ENCODE measurements around the gene TFAP2A. TPM values are rescaled to one million over a fixed set of nuclear protein-coding genes. Genes with fewer than 3 reads are reported as not detected.

Gene TFAP2A
- total and polyA plus RNA-seq, 9 donors, result 0.10 to 0.67 (median 0.15) TPM; not detected in 1

DNA sequence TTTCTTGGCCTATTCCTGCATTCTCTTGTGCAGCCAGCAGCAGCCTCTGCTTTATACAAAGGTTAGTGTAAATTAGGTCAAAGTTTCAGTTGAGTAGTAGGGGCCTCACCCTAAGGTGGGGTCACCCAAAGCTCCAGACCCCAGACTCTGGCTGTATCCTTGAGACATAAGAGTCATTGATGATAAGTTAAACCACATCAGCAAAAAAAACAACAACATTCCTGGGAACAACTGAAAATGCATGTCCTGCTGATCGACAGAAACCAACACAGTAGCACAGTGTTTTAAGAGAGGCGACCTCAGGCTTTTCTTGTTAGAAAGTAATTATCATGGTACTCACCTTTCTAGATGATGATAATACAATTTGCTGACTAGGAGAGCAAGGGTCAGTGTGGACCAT lies 52.6 kb downstream of the TFAP2A start:
- Histone ChIP-seq H3K27me3 (no peaks in the 10 kb centered on the region), H3K36me3 (no peaks in the 10 kb centered on the region), H3K4me3 (no peak overlapping the region), H3K9me3 (no peaks in the 10 kb centered on the region), H3K27ac (no peak overlapping the region), H3K4me1 (ENCODE audit: insufficient read depth) (no peaks in the 10 kb centered on the region)
- 61 to 72% (median 62%) methylated on average over 2 of the region's 2 CpGs for WGBS, 3 donors
- no peak for TF ChIP-seq EP300 (IDR thresholded peaks at IDR 0.05)
- TF ChIP-seq POLR2A (IDR thresholded peaks at IDR 0.05), result no peak
- intact Hi-C loops (cut with DNase I), result no loop called here
- no peak for DNase-seq

DNA sequence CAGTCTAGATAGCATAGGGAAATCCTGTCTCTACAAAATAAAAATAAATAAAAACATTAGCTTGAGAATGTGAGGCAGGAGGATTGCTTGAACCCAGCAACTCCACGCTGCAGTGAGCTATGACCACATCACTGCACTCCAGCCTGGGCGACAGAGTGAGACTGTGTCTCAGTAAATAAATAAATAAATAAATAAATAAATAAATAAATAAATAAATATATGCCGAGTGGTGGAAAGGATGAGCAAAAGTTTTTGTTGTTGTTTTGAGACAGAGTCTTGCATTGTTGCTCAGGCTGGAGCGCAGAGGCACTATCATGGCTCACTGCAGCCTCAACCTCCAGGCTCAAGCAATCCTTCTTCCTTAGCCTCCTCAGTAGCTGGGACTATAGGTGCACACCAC lies 53.4 kb downstream of the TFAP2A start:
- DNase-seq, result no peak
- no peak overlapping the region for H3K27ac ChIP-seq
- no peaks in the 10 kb centered on the region for H3K9me3 ChIP-seq
- no peaks in the 10 kb centered on the region for H3K36me3 ChIP-seq
- no peaks in the 10 kb centered on the region for H3K4me1 ChIP-seq (ENCODE audit: insufficient read depth)
- intact Hi-C loops (cut with DNase I), result no loop called here
- 60 to 88% (median 83%) methylated on average over 4 of the region's 4 CpGs for WGBS, 3 donors
- H3K4me3 ChIP-seq, result no peak overlapping the region
- TF ChIP-seq EP300 (IDR thresholded peaks at IDR 0.05), result no peak
- TF ChIP-seq, protein P1, sequence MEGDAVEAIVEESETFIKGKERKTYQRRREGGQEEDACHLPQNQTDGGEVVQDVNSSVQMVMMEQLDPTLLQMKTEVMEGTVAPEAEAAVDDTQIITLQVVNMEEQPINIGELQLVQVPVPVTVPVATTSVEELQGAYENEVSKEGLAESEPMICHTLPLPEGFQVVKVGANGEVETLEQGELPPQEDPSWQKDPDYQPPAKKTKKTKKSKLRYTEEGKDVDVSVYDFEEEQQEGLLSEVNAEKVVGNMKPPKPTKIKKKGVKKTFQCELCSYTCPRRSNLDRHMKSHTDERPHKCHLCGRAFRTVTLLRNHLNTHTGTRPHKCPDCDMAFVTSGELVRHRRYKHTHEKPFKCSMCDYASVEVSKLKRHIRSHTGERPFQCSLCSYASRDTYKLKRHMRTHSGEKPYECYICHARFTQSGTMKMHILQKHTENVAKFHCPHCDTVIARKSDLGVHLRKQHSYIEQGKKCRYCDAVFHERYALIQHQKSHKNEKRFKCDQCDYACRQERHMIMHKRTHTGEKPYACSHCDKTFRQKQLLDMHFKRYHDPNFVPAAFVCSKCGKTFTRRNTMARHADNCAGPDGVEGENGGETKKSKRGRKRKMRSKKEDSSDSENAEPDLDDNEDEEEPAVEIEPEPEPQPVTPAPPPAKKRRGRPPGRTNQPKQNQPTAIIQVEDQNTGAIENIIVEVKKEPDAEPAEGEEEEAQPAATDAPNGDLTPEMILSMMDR (IDR thresholded peaks at IDR 0.05), result no peak
- TF ChIP-seq POLR2A (IDR thresholded peaks at IDR 0.05), result no peak
- no peaks in the 10 kb centered on the region for H3K27me3 ChIP-seq

DNA sequence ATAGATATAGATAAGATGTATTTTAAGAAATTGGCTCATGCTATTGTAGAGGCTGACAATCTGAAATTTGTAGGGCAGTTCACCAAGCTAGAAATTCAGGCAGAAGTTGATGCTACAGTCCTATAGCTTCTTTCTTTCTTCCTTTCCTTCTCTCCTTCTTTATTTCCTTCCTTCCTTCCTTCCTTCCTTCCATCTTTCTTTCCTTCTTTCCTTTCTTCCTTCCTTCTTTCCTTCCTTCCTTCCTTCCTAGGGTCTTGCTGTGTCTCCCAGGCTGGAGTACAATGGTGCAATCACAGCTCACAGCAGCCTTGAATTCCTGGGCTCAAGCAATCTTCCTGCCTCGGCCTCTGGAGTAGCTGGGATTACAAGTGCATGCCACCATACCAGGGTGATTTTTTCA lies 55.3 kb downstream of the TFAP2A start:
- H3K27ac ChIP-seq, result no peak overlapping the region
- DNase-seq, result no peak
- WGBS, 3 donors, result 54 to 76% (median 67%) methylated on average over 1 of the region's 1 CpG
- no peaks in the 10 kb centered on the region for H3K9me3 ChIP-seq
- intact Hi-C loops (cut with DNase I), result no loop called here
- no peaks in the 10 kb centered on the region for H3K4me1 ChIP-seq (ENCODE audit: insufficient read depth)
- TF ChIP-seq POLR2A (IDR thresholded peaks at IDR 0.05), result no peak
- TF ChIP-seq EP300 (IDR thresholded peaks at IDR 0.05), result no peak
- TF ChIP-seq, protein P1 (IDR thresholded peaks at IDR 0.05), result no peak
- no peaks in the 10 kb centered on the region for H3K27me3 ChIP-seq
- H3K4me3 ChIP-seq, result no peak overlapping the region
- no peaks in the 10 kb centered on the region for H3K36me3 ChIP-seq

DNA sequence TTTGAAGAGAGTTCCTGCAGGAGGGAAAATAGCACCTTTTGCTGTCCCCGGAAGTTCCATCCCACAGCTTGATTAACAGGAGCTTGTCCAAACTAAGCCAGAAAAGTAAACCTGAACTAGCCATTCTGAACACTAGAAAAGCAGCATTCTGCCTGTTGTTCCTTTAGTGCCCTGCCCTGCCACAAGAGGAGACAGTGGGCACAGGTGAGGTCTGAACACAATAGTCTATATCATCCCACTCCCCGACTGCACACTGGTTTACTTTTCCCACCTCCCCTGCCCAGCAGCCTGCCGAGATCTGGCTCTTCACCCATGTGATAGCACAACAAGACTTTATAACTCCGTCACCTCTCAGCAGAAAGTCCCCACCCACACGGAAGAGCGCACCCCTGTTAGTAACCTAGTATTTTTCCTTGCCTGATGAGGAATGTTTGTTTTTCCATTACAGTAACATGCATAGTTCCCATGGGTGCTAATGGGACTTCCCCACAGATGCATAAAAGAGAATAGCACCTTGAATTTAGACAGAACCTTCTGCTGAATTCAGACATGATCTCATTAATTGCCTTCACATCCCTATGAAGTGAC lies 59.7 kb downstream of the TFAP2A start:
- intact Hi-C loops (cut with DNase I), result no loop called here
- DNase-seq, result no peak
- WGBS, 3 donors, result 50 to 67% (median 54%) methylated on average over 6 of the region's 6 CpGs
- TF ChIP-seq POLR2A (IDR thresholded peaks at IDR 0.05) (no peak), EP300 (IDR thresholded peaks at IDR 0.05) (no peak)
- TF ChIP-seq, protein P1 (IDR thresholded peaks at IDR 0.05), result no peak
- H3K36me3 ChIP-seq, result no peaks in the 10 kb centered on the region
- no peak overlapping the region for H3K27ac ChIP-seq
- no peaks in the 10 kb centered on the region for H3K9me3 ChIP-seq
- H3K4me3 ChIP-seq, result no peak overlapping the region
- no peaks in the 10 kb centered on the region for H3K4me1 ChIP-seq (ENCODE audit: insufficient read depth)
- H3K27me3 ChIP-seq, result no peaks in the 10 kb centered on the region

DNA sequence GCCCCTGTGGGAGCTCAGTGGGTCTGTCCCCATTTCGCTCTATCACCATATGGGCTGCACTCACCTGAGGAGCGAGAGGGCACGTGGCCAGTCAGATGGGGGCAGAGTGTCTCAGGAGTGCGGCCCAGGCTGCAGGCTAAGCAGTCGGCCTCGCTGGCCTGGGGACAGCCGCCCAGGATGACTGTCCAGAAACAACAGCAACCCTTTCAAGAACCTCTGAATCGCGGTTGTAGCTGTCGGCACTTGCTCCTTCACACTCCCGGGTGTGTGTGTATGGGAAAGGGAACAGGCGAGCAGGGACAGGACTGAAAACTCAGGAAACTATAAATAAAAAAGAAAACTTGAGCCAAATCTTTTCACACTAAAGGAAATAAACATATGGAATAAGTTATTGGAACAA lies 63.1 kb downstream of the TFAP2A start:
- Histone ChIP-seq H3K4me1 (ENCODE audit: insufficient read depth) (no peaks in the 10 kb centered on the region), H3K4me3 (no peak overlapping the region), H3K27ac (no peak overlapping the region), H3K36me3 (no peaks in the 10 kb centered on the region), H3K27me3 (no peaks in the 10 kb centered on the region), H3K9me3 (no peaks in the 10 kb centered on the region)
- 46 to 53% (median 51%) methylated on average over 12 of the region's 12 CpGs for WGBS, 3 donors
- intact Hi-C loops (cut with DNase I), result no loop called here
- DNase-seq, result no peak
- TF ChIP-seq, protein P1 (IDR thresholded peaks at IDR 0.05), result no peak
- no peak for TF ChIP-seq POLR2A (IDR thresholded peaks at IDR 0.05)
- no peak for TF ChIP-seq EP300 (IDR thresholded peaks at IDR 0.05)

All from ovary (tissue), 9 donors.